ENCODE measurements around the gene RPS6KA5. TPM values are rescaled to one million over a fixed set of nuclear protein-coding genes. Genes with fewer than 3 reads are reported as not detected.

The RPS6KA5 gene
- total and polyA plus RNA-seq, 9 of the 15 experiments (the other 6 are each of a cell fraction or from before 2014, with no cell fraction given), result 0.88 to 7.7 (median 4.7) TPM

GRCh38 chr14:90883197-90883596, 177.2 kb downstream of the RPS6KA5 start (continued):
- TF ChIP-seq MYBL2 (IDR thresholded peaks at IDR 0.05; ENCODE audit: low read depth) (no peak), MYBL2 (CRISPR knock-in tag; IDR thresholded peaks at IDR 0.05; ENCODE audit: borderline replicate concordance) (no peak), TRIM28 (IDR thresholded peaks at IDR 0.05) (0 out of 2 replicates have a peak, but pooled peaks have one; percentile 32), STAT5B (CRISPR knock-in tag; IDR thresholded peaks at IDR 0.05) (no peak), HOXB6 (CRISPR knock-in tag; IDR thresholded peaks at IDR 0.05; ENCODE audit: borderline replicate concordance) (no peak), ZNF77 (CRISPR knock-in tag; IDR thresholded peaks at IDR 0.05) (no peak)

- FAIRE-seq, result no peak
- no peaks in the 10 kb centered on the region for H3K79me2 ChIP-seq (ENCODE audit: control insufficient read depth, insufficient read depth, low read length)
Measured at GRCh38 chr14:90880282-90880681, 180.2 kb downstream of the RPS6KA5 start.

More at GRCh38 chr14:90880282-90880681, 180.2 kb downstream of the RPS6KA5 start:
- intact Hi-C loops (cut with micrococcal nuclease), result no loop called here
- Histone ChIP-seq H3K9ac (ENCODE audit: insufficient read depth in 1 of 2, low read depth in 2 of 2, low read length in 2 of 2) (no peak overlapping the region), H3K27ac (ENCODE audit: extremely low read depth, low read depth, low read length) (no peak overlapping the region), H3K9me1 (ENCODE audit: control insufficient read depth, insufficient read depth, low read length) (no peaks in the 10 kb centered on the region), H3K9me3 (replicated peaks; ENCODE audit: control insufficient read depth, insufficient read depth, low read depth, low read length) (0 out of 2 replicates have a peak, but pooled peaks cover 2% of the 10 kb centered on the region), H2AFZ (ENCODE audit: low read depth, low read length) (no peak overlapping the region), H3K4me2 (ENCODE audit: insufficient read depth, low read length) (no peak overlapping the region), H3K4me3 (no peak overlapping the region), H3K27me3 (ENCODE audit: control insufficient read depth in 2 of 2, insufficient read depth in 2 of 2, low read length in 2 of 2) (no peaks in the 10 kb centered on the region), H3K36me3 (ENCODE audit: control insufficient read depth, insufficient read depth, low read length) (no peaks in the 10 kb centered on the region), H3K4me1 (replicated peaks in 1 of 2; ENCODE audit: control insufficient read depth in 2 of 2, insufficient read depth in 2 of 2, low read length in 2 of 2) (no peaks in the 10 kb centered on the region), H4K20me1 (replicated peaks; ENCODE audit: control insufficient read depth, insufficient read depth, low read length) (no peaks in the 10 kb centered on the region)
- DNase-seq (ENCODE audit: extremely low read depth in 1 of 4, low spot score in 3 of 4) (no peak), ATAC-seq (no peak)
- in situ Hi-C loops (cut with MboI), result no loop called here
- no TSS peak for BruUV-seq (replicated peaks)
- WGBS (ENCODE audit: insufficient coverage, low coverage, missing lambda C conversion rate), result 70% methylated on average over 2 of the region's 2 CpGs
- ChIA-PET CTCF (ENCODE audit: low intra/inter-chr PET ratio) (no interaction called here), POLR2A (no interaction called here)
- peak; percentile 53 for TF ChIP-seq ZNF146 (CRISPR knock-in tag; IDR thresholded peaks at IDR 0.05; ENCODE audit: unreplicated experiment)
- no peak for TF ChIP-seq TSC22D4 (tag; IDR thresholded peaks at IDR 0.05)
